Motor neuron (in vitro differentiated cells): ENCODE data around the gene GATAD2B. TPM values are rescaled to one million over a fixed set of nuclear protein-coding genes. Genes with fewer than 3 reads are reported as not detected.
A peak's percentile ranks its signal among the peaks of the same experiment; 100 is the strongest.
"Not testable (repeated sequence)": the region's sequence is repeated elsewhere in the genome, so short reads cannot be mapped to it uniquely, and the experiment has no call there.

Source experiments
- ATAC-seq, 8 experiments: fragments of 200-7000 bp; cut with Tn5 transposase; replicated peaks in 6 of 8; 2 replicates each; pipeline ENCODE4 v1.8.0; 2021; ENCODE audit warnings: mild to moderate bottlenecking in 8 of 8, moderate library complexity in 8 of 8
- H3K27ac ChIP-seq, 2 donors: fragments of 250-450 bp; sonication (Bioruptor Pico); 2 replicates each; pipeline ENCODE4 v1.9.0; 2021; ENCODE audit warnings: antibody characterized with exemption in 2 of 2, mild to moderate bottlenecking in 2 of 2, moderate library complexity in 1 of 2
- H3K4me1 ChIP-seq, 2 donors: fragments of 250-450 bp; sonication (Bioruptor Pico); replicated peaks in 1 of 2; 2 replicates each; pipeline ENCODE4 v1.6.1; 2021; ENCODE audit warnings: antibody characterized with exemption in 2 of 2, mild to moderate bottlenecking in 2 of 2, moderate library complexity in 1 of 2
- H3K4me3 ChIP-seq, 5 donors: fragments of 250-450 bp; sonication (Bioruptor Pico); 2 replicates each; pipeline ENCODE4 v1.9.0; 2021; ENCODE audit warnings: antibody characterized with exemption in 5 of 5, mild to moderate bottlenecking in 5 of 5, moderate library complexity in 4 of 5
- WGBS, 10 experiments: fragments of 450-650 bp; shearing (Covaris generic); methylation state at CpG; one replicate each; pipeline ENCODE4 v1.0.0; 2022; 5-methylcytosine and 5-hydroxymethylcytosine counted together
- in situ Hi-C, 9 experiments: fragments of 400-800 bp; cut with MboI; loops; one replicate each; pipeline ENCODE4 v1.15.0; 2021; ENCODE audit warnings: low sequenced_read_pairs in 9 of 9, low pct_unique_long_range_greater_than_20kb in 2 of 9; ENCODE audit not compliant: unreplicated experiment in 9 of 9
- total RNA-seq, 8 experiments: library from RNA; unstranded; fragments of 300-600 nt; gene quantifications; 2 replicates each; pipeline versions ENCODE4 v1.2.3 to v1.2.4, GENCODE V29; 2022

Gene GATAD2B
- total RNA-seq, 8 experiments from 2014 or later, result 6.6 to 36.5 (median 23.7) TPM

GRCh38 chr1:153922076-153922971, 448 bp downstream of the GATAD2B start:
- ATAC-seq, result peak; percentile 9 to 67 (median 60)
- in situ Hi-C loops, result no loop called here
- H3K4me3 ChIP-seq, result peak overlapping the region; percentile 52 to 69 (median 58)
- peak overlapping the region; percentile 85 to 93 for H3K27ac ChIP-seq
- WGBS, 10 experiments, result 0% methylated on average over 1 to 4 of the region's 86 CpGs; no CpG with 5 or more reads in 6 of the 10 experiments
- H3K4me1 ChIP-seq, result peaks cover 24 to 29% of the 10 kb centered on the region in 2 donors

GRCh38 chr1:153921803-153922075, 1.0 kb downstream of the GATAD2B start:
- no peak for ATAC-seq
- Histone ChIP-seq H3K4me1 (peaks cover 24 to 29% of the 10 kb centered on the region in 2 donors), H3K27ac (peak overlapping the region; percentile 85 to 93), H3K4me3 (peak overlapping the region; percentile 52 to 69 (median 58))
- WGBS, 10 experiments, result 0 to 10% (median 1%) methylated on average over 4 to 10 of the region's 10 CpGs; no CpG with 5 or more reads in 4 of the 10 experiments
- in situ Hi-C loops, result no loop called here

DNA sequence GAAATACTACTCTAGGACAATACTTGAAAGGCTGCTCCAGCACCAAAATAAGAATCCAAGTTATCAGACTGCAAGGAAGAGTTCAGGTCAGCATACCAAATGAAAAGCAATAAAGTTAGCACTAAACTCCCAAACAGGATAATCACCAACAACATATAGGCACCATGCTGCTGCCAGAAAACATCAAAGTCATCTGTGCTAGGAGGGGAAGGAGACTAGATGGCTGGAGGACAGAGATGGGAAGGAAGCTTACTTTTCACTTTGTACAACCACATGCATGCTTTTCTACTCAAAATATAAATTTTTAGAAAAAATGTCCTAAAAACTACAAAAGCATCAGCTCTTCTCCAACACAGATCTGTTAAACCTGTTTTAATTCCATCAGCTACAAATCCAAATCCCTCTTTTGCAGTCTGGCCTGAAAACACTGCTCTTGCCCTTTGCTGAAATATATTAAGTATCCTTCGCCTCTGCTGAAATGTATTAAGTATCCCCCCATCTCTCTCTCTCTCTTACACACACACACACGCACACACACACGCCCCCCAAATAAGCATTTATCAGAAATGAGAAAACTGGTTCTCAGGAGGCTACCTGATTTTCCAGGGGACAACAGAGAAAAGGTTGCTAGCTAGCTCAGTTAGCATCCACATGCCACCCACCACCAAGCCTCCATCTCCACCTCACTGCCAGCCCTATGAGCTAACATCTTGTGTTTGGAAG, 1.5 kb downstream of the GATAD2B start:
- in situ Hi-C loops, result no loop called here
- WGBS, 10 experiments, result 11 to 36% (median 25%) methylated on average over 2 to 3 of the region's 3 CpGs; no CpG with 5 or more reads in 3 of the 10 experiments
- no peak for ATAC-seq

GRCh38 chr1:153919876-153920852, 2.6 kb downstream of the GATAD2B start:
- Histone ChIP-seq H3K27ac (no peak overlapping the region), H3K4me3 (peak overlapping the region; percentile 52 to 69 (median 58)), H3K4me1 (peaks cover 24 to 29% of the 10 kb centered on the region in 2 donors)
- WGBS, 10 experiments, result 0 to 66% (median 14%) methylated on average over 1 to 4 of the region's 4 CpGs; no CpG with 5 or more reads in 1 of the 10 experiments
- ATAC-seq, result peak in 1 of 8 experiments; percentile 1
- in situ Hi-C loops, result no loop called here

More for the DNA sequence above, 1.5 kb downstream of the GATAD2B start:
- peak overlapping the region in 1 of 2 donors; percentile 93 for H3K27ac ChIP-seq
- H3K4me3 ChIP-seq, result peak overlapping the region; percentile 52 to 69 (median 58)
- peaks cover 24 to 29% of the 10 kb centered on the region in 2 donors for H3K4me1 ChIP-seq

DNA sequence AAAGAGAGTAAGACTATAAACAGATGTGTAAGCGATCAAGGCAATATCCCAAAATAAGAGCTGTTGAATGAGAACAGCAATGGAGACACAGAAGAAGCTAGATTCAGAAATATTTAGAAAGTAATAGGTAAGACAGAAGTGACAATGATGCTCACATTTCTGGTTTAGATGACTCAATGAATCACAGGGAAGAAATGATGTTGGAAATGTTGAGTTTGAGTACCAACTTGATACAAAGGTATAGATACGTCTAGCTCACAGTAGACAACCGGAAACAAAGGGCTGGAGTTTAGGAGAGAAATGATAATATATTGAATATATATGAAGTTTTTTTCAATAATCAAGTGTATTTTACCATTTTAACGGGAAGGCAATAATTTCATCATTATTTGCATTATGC, 6.5 kb downstream of the GATAD2B start:
- no peak overlapping the region for H3K27ac ChIP-seq

DNA sequence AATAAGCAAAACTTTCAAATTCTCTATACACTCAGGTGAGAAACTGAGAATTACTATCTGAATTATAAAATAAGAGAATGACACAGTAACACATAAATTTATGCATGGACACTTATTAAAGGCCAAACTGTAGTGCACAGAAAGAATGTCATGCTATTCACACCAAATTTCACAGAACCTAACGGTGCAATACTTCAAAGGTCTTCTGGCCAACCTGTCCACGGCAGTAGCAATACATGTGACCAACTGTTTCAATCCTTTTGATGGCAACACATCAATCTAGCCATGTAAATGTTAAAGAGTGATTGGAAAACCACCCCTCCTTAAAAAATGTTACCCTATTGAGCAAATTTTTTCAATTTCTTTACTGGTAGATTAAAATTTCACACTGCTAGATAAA, 10.4 kb downstream of the GATAD2B start:
- no peak overlapping the region for H3K4me3 ChIP-seq
- in situ Hi-C loops, result no loop called here
- no peak for ATAC-seq
- 79 to 100% (median 88%) methylated on average over 1 to 2 of the region's 2 CpGs; no CpG with 5 or more reads in 2 of the 10 experiments for WGBS, 10 experiments
- no peak overlapping the region for H3K27ac ChIP-seq
- H3K4me1 ChIP-seq, result peaks cover 0 to 4% of the 10 kb centered on the region in 2 donors

More for the DNA sequence above, 6.5 kb downstream of the GATAD2B start:
- WGBS, 10 experiments, result 63 to 100% (median 94%) methylated on average over 1 to 4 of the region's 4 CpGs
- in situ Hi-C loops, result no loop called here
- no peak for ATAC-seq
- Histone ChIP-seq H3K4me1 (peaks cover 24% of the 10 kb centered on the region in 2 donors), H3K4me3 (no peak overlapping the region)

DNA sequence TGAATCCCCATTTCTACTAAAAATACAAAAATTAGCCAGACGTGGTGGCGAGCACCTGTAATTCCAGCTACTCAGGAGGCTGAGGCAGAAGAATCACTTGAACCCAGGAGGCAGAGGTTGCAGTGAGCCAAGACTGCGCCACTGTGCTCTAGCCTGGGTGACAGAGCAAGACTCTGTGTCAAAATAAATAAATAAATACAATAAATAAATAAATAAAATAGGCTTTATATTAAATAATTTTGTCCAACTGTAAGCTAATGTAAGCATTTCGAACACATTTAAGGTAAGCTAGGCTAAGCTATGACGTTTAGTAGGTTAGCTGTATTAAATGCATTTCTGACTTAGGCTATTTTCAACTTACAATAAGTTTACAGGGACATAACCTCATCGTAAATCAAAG, 12.2 kb downstream of the GATAD2B start:
- 67 to 100% (median 91%) methylated on average over 1 to 6 of the region's 6 CpGs for WGBS, 10 experiments
- H3K4me3 ChIP-seq, H3K27ac ChIP-seq, ATAC-seq, H3K4me1 ChIP-seq, in situ Hi-C loops: not testable (repeated sequence)

DNA sequence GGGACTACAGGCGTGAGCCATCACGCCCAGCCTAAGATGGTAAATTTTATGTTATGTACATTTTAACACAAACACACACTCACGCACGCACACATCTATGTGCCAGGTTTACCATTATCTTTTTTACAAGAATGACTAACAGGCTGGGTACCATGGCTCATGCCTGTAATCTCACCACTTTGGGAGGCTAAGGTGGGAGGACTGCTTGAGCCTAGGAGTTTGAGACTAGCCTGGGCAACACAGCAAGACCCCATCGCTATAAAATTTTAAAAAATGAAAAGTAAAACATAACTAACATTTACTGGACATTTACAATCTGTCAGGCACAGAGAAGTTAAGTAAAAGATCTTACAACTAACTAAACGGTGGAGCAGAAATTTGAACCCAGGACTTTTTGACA, 14.7 kb downstream of the GATAD2B start:
- no peak overlapping the region for H3K4me3 ChIP-seq
- 25 to 100% (median 96%) methylated on average over 1 to 6 of the region's 6 CpGs; no CpG with 5 or more reads in 2 of the 10 experiments for WGBS, 10 experiments
- H3K27ac ChIP-seq, result no peak overlapping the region
- ATAC-seq, result no peak
- no peaks in the 10 kb centered on the region for H3K4me1 ChIP-seq
- in situ Hi-C loops, result no loop called here

- ATAC-seq, result no peak
- in situ Hi-C loops, result no loop called here
- Histone ChIP-seq H3K4me3 (no peak overlapping the region), H3K4me1 (no peaks in the 10 kb centered on the region), H3K27ac (no peak overlapping the region)
- WGBS, 10 experiments, result 93 to 100% (median 95%) methylated on average over 3 to 6 of the region's 6 CpGs; no CpG with 5 or more reads in 1 of the 10 experiments
Measured at GRCh38 chr1:153907134-153907533, 15.6 kb downstream of the GATAD2B start.

DNA sequence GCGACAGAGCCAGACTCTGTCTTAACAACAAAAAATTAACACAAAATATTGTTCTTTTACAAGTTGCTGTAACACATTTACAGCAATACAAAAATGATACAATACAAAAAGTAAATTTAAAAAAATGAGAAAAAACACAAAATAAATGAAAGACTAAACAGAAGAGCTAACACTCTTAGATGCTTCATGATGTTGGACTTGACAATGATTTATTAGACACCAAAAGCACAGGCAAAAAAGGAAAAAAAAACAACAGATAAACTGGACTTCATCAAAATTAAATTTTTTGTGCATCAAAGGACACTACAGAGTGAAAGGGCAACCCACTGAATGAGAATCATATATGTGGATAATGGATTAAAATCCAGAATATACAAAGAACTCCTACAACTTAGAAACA, 16.4 kb downstream of the GATAD2B start:
- H3K4me3 ChIP-seq, result no peak overlapping the region
- ATAC-seq, result no peak
- H3K27ac ChIP-seq, result no peak overlapping the region
- in situ Hi-C loops, result no loop called here
- H3K4me1 ChIP-seq, result no peaks in the 10 kb centered on the region
- 75 to 100% (median 89%) methylated on average over 1 of the region's 1 CpG; no CpG with 5 or more reads in 2 of the 10 experiments for WGBS, 10 experiments

DNA sequence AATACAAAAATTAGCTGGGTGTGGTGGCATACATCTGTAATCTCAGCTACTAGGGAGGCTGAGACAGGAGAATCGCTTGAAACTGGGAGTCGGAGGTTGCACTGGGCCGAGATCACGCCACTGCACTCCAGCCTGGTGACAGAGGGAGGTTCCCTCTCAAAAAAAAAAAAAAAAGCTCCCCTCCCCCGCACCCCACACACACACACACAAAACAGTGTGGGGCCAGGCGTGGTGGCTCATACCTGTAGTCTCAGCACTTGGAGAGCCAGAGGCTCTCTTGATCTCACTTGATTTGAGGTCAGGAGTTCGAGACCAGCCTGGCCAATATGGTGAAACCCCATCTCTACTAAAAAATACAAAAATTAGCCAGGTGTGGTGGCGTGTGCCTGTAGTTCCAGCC, 16.9 kb downstream of the GATAD2B start:
- in situ Hi-C loops, result not testable (repeated sequence)

GRCh38 chr1:153903841-153904455, 18.8 kb downstream of the GATAD2B start:
- no peak for ATAC-seq
- H3K4me1 ChIP-seq, result no peaks in the 10 kb centered on the region
- H3K27ac ChIP-seq, result no peak overlapping the region
- WGBS, 10 experiments, result 60 to 100% (median 92%) methylated on average over 1 to 14 of the region's 14 CpGs; no CpG with 5 or more reads in 1 of the 10 experiments
- H3K4me3 ChIP-seq, result no peak overlapping the region
- in situ Hi-C loops, result no loop called here

More for the DNA sequence above, 16.9 kb downstream of the GATAD2B start:
- not testable (repeated sequence) for H3K4me1 ChIP-seq, H3K27ac ChIP-seq, ATAC-seq, H3K4me3 ChIP-seq
- 71 to 100% (median 95%) methylated on average over 1 to 6 of the region's 8 CpGs; no CpG with 5 or more reads in 1 of the 10 experiments for WGBS, 10 experiments
